ENCODE results near the gene PDZD7. TPM values are rescaled to one million over a fixed set of nuclear protein-coding genes. Genes with fewer than 3 reads are reported as not detected.

PDZD7 gene
- total RNA-seq, 1 experiment from 2014 or later, result 0.51 TPM

DNA sequence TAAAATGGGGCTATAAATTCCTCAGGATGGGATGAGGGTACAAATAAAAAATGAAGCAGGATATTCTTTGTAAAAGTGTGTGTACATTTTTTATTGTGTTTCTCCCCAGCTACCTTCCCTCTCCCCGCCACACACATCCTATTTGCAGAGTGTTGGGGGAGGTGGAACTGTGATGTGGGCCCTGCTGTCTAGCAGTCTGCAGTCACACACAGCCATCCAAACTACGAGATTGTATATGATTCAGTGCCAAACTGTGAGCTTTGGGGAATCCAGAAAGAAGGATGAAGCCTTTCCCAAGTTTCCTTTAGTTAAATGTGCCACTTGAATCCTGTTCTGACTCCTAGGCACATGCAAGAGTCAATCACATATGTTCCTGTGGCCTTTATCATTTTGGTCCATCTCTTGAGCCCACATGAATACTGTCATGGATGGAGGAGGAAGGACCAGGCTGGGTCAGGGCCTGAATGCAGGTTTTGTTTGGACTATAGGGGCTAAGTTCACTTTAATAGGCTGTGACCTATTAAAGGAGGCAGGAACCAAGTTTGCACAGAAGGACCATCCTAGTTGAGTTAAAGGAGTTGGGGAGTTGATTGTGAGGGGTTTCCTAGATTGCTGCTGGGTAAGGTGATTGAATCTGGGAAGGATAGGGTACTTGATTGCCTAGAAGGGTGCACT, 62.7 kb downstream of the PDZD7 start:
- DNase-seq (ENCODE audit: low read depth), result no peak

DNA sequence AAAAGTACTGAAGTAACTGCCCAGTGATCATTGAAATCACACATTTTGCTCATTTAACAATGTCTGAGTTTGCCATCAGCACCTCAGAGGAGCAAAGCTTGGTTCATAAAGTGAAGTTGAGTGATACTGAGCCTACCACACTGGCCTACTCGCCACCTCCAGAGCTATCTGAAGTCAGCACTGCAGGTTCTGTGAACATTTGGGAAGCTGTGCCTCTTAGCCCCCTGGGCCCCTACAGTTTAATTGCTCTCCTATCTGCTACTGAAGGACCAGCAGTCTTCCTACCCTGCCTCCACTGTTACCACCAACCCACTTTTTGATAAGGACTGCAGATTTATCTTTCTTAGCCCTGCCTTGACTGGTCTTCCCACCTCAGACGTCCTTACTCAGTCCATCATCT, 63.6 kb downstream of the PDZD7 start:
- no peak for DNase-seq (ENCODE audit: low read depth)

GRCh38 chr10:100966887-100967286, 64.0 kb downstream of the PDZD7 start:
- no peak for DNase-seq (ENCODE audit: low read depth)

GRCh38 chr10:100965820-100966219, 65.1 kb downstream of the PDZD7 start:
- DNase-seq (ENCODE audit: low read depth), result no peak

- DNase-seq (ENCODE audit: low read depth), result no peak
Measured at GRCh38 chr10:100963826-100964225, 67.1 kb downstream of the PDZD7 start.

GRCh38 chr10:100962351-100963080, 68.4 kb downstream of the PDZD7 start:
- DNase-seq (ENCODE audit: low read depth), result no peak

- DNase-seq (ENCODE audit: low read depth), result no peak
Measured at GRCh38 chr10:100960251-100960650, 70.7 kb downstream of the PDZD7 start.

Other genes starting within 250 kb of the PDZD7 start
- gene SLF2, start 118.2 kb downstream of the PDZD7 start, total RNA-seq (2014; rRNA removed; shearing (Covaris generic)), result 16.6 and 31.3 TPM in 2 replicates
- 0.57 and 0.69 TPM in 2 replicates for gene SEMA4G, start 61.6 kb downstream of the PDZD7 start, total RNA-seq (2014; rRNA removed; shearing (Covaris generic))
- gene MRPL43, start 43.6 kb downstream of the PDZD7 start, total RNA-seq (2014; rRNA removed; shearing (Covaris generic)), result 50.8 and 57.7 TPM in 2 replicates
- 14.7 and 26.3 TPM in 2 replicates for gene TWNK, start 43.6 kb downstream of the PDZD7 start, total RNA-seq (2014; rRNA removed; shearing (Covaris generic))
- gene LZTS2, start 31.3 kb downstream of the PDZD7 start, total RNA-seq (2014; rRNA removed; shearing (Covaris generic)), result 21.9 and 25.3 TPM in 2 replicates
- 14.7 and 32.1 TPM in 2 replicates for gene SFXN3, start 105 bp upstream of the PDZD7 start, total RNA-seq (2014; rRNA removed; shearing (Covaris generic))
- 3.0 and 12.2 TPM in 2 replicates for gene KAZALD1, start 30.9 kb upstream of the PDZD7 start, total RNA-seq (2014; rRNA removed; shearing (Covaris generic))
- 0.06 TPM in 1 of 2 replicates, not detected in the other for gene TLX1, start 100.2 kb upstream of the PDZD7 start, total RNA-seq (2014; rRNA removed; shearing (Covaris generic))
- 0.06 TPM in 1 of 2 replicates, not detected in the other for gene LBX1, start 198.3 kb upstream of the PDZD7 start, total RNA-seq (2014; rRNA removed; shearing (Covaris generic))

All from Daoy (cell line).